ENCODE measurements around the gene BAHCC1.

Gene BAHCC1

GRCh38 chr17:81484195-81484979 lies 89.1 kb downstream of the BAHCC1 start:
- Histone ChIP-seq H3K18ac (ENCODE audit: low read length) (peak overlapping the region; percentile 13), H3K4me3 (ENCODE audit: low read depth, low read length) (peak overlapping the region; percentile 62), H3K36me3 (ENCODE audit: control insufficient read depth in 1 of 2, insufficient read depth in 2 of 2, low read length in 2 of 2) (no peaks in the 10 kb centered on the region), H3K14ac (ENCODE audit: low read length) (peak overlapping the region; percentile 78), H3K79me1 (ENCODE audit: low read length) (peaks cover 7% of the 10 kb centered on the region), H3K9me3 (ENCODE audit: insufficient read depth, low read depth, low read length) (peaks cover 17% of the 10 kb centered on the region), H2AK5ac (ENCODE audit: low read length) (no peak overlapping the region), H2BK120ac (ENCODE audit: insufficient read depth, low read length, poor library complexity) (peak overlapping the region; percentile 38), H3K79me2 (ENCODE audit: control insufficient read depth, insufficient read depth, low read length, poor library complexity) (peaks cover 5% of the 10 kb centered on the region), H3K4me2 (ENCODE audit: low read length) (peak overlapping the region; percentile 96), H2AFZ (ENCODE audit: insufficient read depth, low read length, poor library complexity) (peak overlapping the region; percentile 91), H3K4ac (ENCODE audit: low read depth, low read length) (no peak overlapping the region), H2BK12ac (ENCODE audit: low read length) (no peak overlapping the region), H3K23ac (ENCODE audit: low read length) (no peak overlapping the region), H4K91ac (ENCODE audit: low read depth, low read length) (no peak overlapping the region), H3K27me3 (ENCODE audit: insufficient read depth, low read length) (peaks cover 25% of the 10 kb centered on the region), H4K12ac (ENCODE audit: low read depth, low read length) (peak overlapping the region; percentile 66), H3K27ac (ENCODE audit: low read depth, low read length) (no peak overlapping the region), H3K9ac (ENCODE audit: low read length) (peak overlapping the region; percentile 67), H3K4me1 (ENCODE audit: control insufficient read depth in 1 of 2, insufficient read depth in 2 of 2, low read length in 2 of 2) (peaks cover 11 to 20% of the 10 kb centered on the region in 2 experiments), H2BK5ac (ENCODE audit: low read depth, low read length, poor library complexity) (no peak overlapping the region), H4K8ac (ENCODE audit: low read depth, low read length) (peak overlapping the region; percentile 82)
- no CpG with 5 or more reads among the region's 60 CpGs for WGBS (ENCODE audit: extremely low coverage, insufficient coverage, insufficient read length)
- DNase-seq = peak; percentile 76 to 88

- H4K91ac ChIP-seq (ENCODE audit: low read depth, low read length) = no peak overlapping the region
- no peak overlapping the region for H3K18ac ChIP-seq (ENCODE audit: low read length)
- H2BK5ac ChIP-seq (ENCODE audit: low read depth, low read length, poor library complexity) = no peak overlapping the region
- no peak overlapping the region for H2BK120ac ChIP-seq (ENCODE audit: insufficient read depth, low read length, poor library complexity)
- H3K4me1 ChIP-seq (ENCODE audit: control insufficient read depth in 1 of 2, insufficient read depth in 2 of 2, low read length in 2 of 2) = peaks cover 11 to 20% of the 10 kb centered on the region in 2 experiments
- no peak overlapping the region for H3K9ac ChIP-seq (ENCODE audit: low read length)
- H3K27me3 ChIP-seq (ENCODE audit: insufficient read depth, low read length) = peaks cover 13% of the 10 kb centered on the region
- H3K4me3 ChIP-seq (ENCODE audit: low read depth, low read length) = no peak overlapping the region
- no peak overlapping the region for H3K14ac ChIP-seq (ENCODE audit: low read length)
- H2BK12ac ChIP-seq (ENCODE audit: low read length) = no peak overlapping the region
- no peaks in the 10 kb centered on the region for H3K36me3 ChIP-seq (ENCODE audit: control insufficient read depth in 1 of 2, insufficient read depth in 2 of 2, low read length in 2 of 2)
- H2AK5ac ChIP-seq (ENCODE audit: low read length) = no peak overlapping the region
- no peak overlapping the region for H3K23ac ChIP-seq (ENCODE audit: low read length)
- WGBS (ENCODE audit: extremely low coverage, insufficient coverage, insufficient read length) = no CpG with 5 or more reads among the region's 17 CpGs
- H3K4ac ChIP-seq (ENCODE audit: low read depth, low read length) = no peak overlapping the region
- no peak overlapping the region for H2AFZ ChIP-seq (ENCODE audit: insufficient read depth, low read length, poor library complexity)
- H3K9me3 ChIP-seq (ENCODE audit: insufficient read depth, low read depth, low read length) = peaks cover 9% of the 10 kb centered on the region
- H3K79me2 ChIP-seq (ENCODE audit: control insufficient read depth, insufficient read depth, low read length, poor library complexity) = peaks cover 5% of the 10 kb centered on the region
- H3K27ac ChIP-seq (ENCODE audit: low read depth, low read length) = no peak overlapping the region
- H4K8ac ChIP-seq (ENCODE audit: low read depth, low read length) = no peak overlapping the region
- peaks cover 7% of the 10 kb centered on the region for H3K79me1 ChIP-seq (ENCODE audit: low read length)
- H3K4me2 ChIP-seq (ENCODE audit: low read length) = no peak overlapping the region
- no peak for DNase-seq
- no peak overlapping the region for H4K12ac ChIP-seq (ENCODE audit: low read depth, low read length)
Observed at GRCh38 chr17:81486199-81486810, 91.0 kb downstream of the BAHCC1 start.

GRCh38 chr17:81487089-81487486 lies 91.8 kb downstream of the BAHCC1 start:
- Histone ChIP-seq H3K4me2 (ENCODE audit: low read length) (no peak overlapping the region), H4K91ac (ENCODE audit: low read depth, low read length) (no peak overlapping the region), H2BK5ac (ENCODE audit: low read depth, low read length, poor library complexity) (no peak overlapping the region), H3K79me1 (ENCODE audit: low read length) (peaks cover 7% of the 10 kb centered on the region), H3K4me3 (ENCODE audit: low read depth, low read length) (no peak overlapping the region), H2BK120ac (ENCODE audit: insufficient read depth, low read length, poor library complexity) (no peak overlapping the region), H3K4ac (ENCODE audit: low read depth, low read length) (no peak overlapping the region), H4K8ac (ENCODE audit: low read depth, low read length) (peak overlapping the region; percentile 93), H3K9ac (ENCODE audit: low read length) (no peak overlapping the region), H4K12ac (ENCODE audit: low read depth, low read length) (no peak overlapping the region), H3K14ac (ENCODE audit: low read length) (no peak overlapping the region), H3K79me2 (ENCODE audit: control insufficient read depth, insufficient read depth, low read length, poor library complexity) (peaks cover 5% of the 10 kb centered on the region), H2BK12ac (ENCODE audit: low read length) (no peak overlapping the region), H3K18ac (ENCODE audit: low read length) (no peak overlapping the region), H2AFZ (ENCODE audit: insufficient read depth, low read length, poor library complexity) (no peak overlapping the region), H3K23ac (ENCODE audit: low read length) (no peak overlapping the region), H2AK5ac (ENCODE audit: low read length) (no peak overlapping the region), H3K9me3 (ENCODE audit: insufficient read depth, low read depth, low read length) (peaks cover 4% of the 10 kb centered on the region), H3K27me3 (ENCODE audit: insufficient read depth, low read length) (peaks cover 9% of the 10 kb centered on the region), H3K36me3 (ENCODE audit: control insufficient read depth in 1 of 2, insufficient read depth in 2 of 2, low read length in 2 of 2) (no peaks in the 10 kb centered on the region), H3K27ac (ENCODE audit: low read depth, low read length) (no peak overlapping the region), H3K4me1 (ENCODE audit: control insufficient read depth in 1 of 2, insufficient read depth in 2 of 2, low read length in 2 of 2) (peaks cover 11 to 20% of the 10 kb centered on the region in 2 experiments)
- WGBS (ENCODE audit: extremely low coverage, insufficient coverage, insufficient read length) = no CpG with 5 or more reads among the region's 10 CpGs
- no peak for DNase-seq

DNA sequence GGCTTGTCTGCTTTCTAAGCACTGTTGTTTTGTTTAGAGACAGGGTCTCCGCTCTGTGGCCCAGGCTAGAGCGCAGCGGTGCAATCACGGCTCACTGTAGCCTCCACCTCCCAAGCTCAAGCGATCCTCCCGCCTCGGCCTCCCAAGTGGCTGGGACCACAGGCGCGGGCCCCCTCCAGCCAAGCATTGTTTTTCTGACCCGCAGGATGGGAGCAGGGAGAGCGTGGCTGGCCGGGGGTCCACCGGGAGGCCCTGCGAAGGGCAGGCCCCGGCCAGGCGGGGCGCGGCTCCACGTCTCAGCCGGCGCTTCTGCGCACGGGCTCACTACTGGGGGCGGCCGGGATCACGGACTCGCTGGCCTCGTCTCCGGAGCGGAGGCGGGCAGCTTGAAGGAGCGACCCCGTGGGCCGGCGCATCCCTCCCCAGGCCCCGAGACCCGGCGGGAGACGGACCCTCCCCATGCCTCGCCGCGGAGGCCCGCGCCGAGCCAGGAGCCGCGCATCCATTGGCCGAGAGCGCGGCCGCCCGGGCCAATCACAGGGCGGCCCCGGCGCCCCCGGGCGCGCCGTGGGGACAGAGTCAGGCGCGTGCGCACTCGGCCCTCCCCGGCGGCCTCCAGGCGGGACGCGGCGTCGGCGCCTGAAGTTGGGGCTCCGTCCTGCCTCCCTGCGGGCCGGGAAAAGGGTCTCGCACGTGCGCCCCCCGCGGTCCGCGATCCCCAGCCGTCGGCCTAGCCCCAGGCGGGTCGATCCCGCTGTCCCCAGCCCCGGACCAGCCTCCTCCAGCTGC lies 92.4 kb downstream of the BAHCC1 start:
- peak overlapping the region; percentile 89 for H4K12ac ChIP-seq (ENCODE audit: low read depth, low read length)

More for the DNA sequence above, 92.4 kb downstream of the BAHCC1 start:
- Histone ChIP-seq H3K27me3 (ENCODE audit: insufficient read depth, low read length) (peaks cover 7% of the 10 kb centered on the region), H3K79me1 (ENCODE audit: low read length) (peaks cover 7% of the 10 kb centered on the region), H4K91ac (ENCODE audit: low read depth, low read length) (peak overlapping the region; percentile 91), H2BK5ac (ENCODE audit: low read depth, low read length, poor library complexity) (no peak overlapping the region), H3K14ac (ENCODE audit: low read length) (peak overlapping the region; percentile 94), H3K4ac (ENCODE audit: low read depth, low read length) (peak overlapping the region; percentile 70), H3K9me3 (ENCODE audit: insufficient read depth, low read depth, low read length) (peaks cover 4% of the 10 kb centered on the region), H2AK5ac (ENCODE audit: low read length) (peak overlapping the region; percentile 93), H2BK12ac (ENCODE audit: low read length) (peak overlapping the region; percentile 47), H4K8ac (ENCODE audit: low read depth, low read length) (peak overlapping the region; percentile 98), H3K9ac (ENCODE audit: low read length) (peak overlapping the region; percentile 78), H3K23ac (ENCODE audit: low read length) (no peak overlapping the region), H3K4me3 (ENCODE audit: low read depth, low read length) (peak overlapping the region; percentile 65), H2AFZ (ENCODE audit: insufficient read depth, low read length, poor library complexity) (peak overlapping the region; percentile 96), H3K36me3 (ENCODE audit: control insufficient read depth in 1 of 2, insufficient read depth in 2 of 2, low read length in 2 of 2) (no peaks in the 10 kb centered on the region), H2BK120ac (ENCODE audit: insufficient read depth, low read length, poor library complexity) (peak overlapping the region; percentile 84), H3K18ac (ENCODE audit: low read length) (peak overlapping the region; percentile 94), H3K4me2 (ENCODE audit: low read length) (peak overlapping the region; percentile 84), H3K27ac (ENCODE audit: low read depth, low read length) (no peak overlapping the region), H3K4me1 (ENCODE audit: control insufficient read depth in 1 of 2, insufficient read depth in 2 of 2, low read length in 2 of 2) (peaks cover 11 to 20% of the 10 kb centered on the region in 2 experiments), H3K79me2 (ENCODE audit: control insufficient read depth, insufficient read depth, low read length, poor library complexity) (peaks cover 5% of the 10 kb centered on the region)
- peak; percentile 53 to 83 for DNase-seq
- WGBS (ENCODE audit: extremely low coverage, insufficient coverage, insufficient read length) = no CpG with 5 or more reads among the region's 87 CpGs

Measured in trophoblast cell (in vitro differentiated cells and primary cell).